ENCODE measurements around the gene RAPGEF3.

GRCh38 chr12:47798382-47798948 lies 39.8 kb upstream of the RAPGEF3 start:
- TF ChIP-seq, protein P1, sequence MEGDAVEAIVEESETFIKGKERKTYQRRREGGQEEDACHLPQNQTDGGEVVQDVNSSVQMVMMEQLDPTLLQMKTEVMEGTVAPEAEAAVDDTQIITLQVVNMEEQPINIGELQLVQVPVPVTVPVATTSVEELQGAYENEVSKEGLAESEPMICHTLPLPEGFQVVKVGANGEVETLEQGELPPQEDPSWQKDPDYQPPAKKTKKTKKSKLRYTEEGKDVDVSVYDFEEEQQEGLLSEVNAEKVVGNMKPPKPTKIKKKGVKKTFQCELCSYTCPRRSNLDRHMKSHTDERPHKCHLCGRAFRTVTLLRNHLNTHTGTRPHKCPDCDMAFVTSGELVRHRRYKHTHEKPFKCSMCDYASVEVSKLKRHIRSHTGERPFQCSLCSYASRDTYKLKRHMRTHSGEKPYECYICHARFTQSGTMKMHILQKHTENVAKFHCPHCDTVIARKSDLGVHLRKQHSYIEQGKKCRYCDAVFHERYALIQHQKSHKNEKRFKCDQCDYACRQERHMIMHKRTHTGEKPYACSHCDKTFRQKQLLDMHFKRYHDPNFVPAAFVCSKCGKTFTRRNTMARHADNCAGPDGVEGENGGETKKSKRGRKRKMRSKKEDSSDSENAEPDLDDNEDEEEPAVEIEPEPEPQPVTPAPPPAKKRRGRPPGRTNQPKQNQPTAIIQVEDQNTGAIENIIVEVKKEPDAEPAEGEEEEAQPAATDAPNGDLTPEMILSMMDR (IDR thresholded peaks at IDR 0.05; ENCODE audit: low read depth, low read length), result no peak
- no peak for TF ChIP-seq POLR2A (IDR thresholded peaks at IDR 0.05; ENCODE audit: extremely low read depth, insufficient read length)
